A673 (cell line): ENCODE results near the gene ELL. TPM values are rescaled to one million over a fixed set of nuclear protein-coding genes. Genes with fewer than 3 reads are reported as not detected.

ENCODE experiments used
- BruUV-seq: library from RNA; stranded (reverse); fragments of 400-500 nt; replicated peaks from 2 replicates; lab custom pipeline; 2021; lab: Mats Ljungman, UMichigan
- CTCF ChIA-PET: fragments of 300-600 bp; sonication (Branson Sonifier 250); formaldehyde crosslinking; loops from one replicate; lab custom pipeline; 2022; ENCODE audit warnings: antibody characterized with exemption; lab: Charles Lee
- POLR2A ChIA-PET: fragments of 300-600 bp; sonication (Branson Sonifier 250); formaldehyde crosslinking; loops from one replicate; lab custom pipeline; 2022; ENCODE audit warnings: antibody characterized with exemption; ENCODE audit not compliant: low non-redundant PET; lab: Charles Lee
- DNase-seq: peaks from one replicate; pipeline ENCODE4 v3.0.0-alpha.2; 2015; ENCODE audit warnings: low spot score
- H3K27ac ChIP-seq: fragments of 200-600 bp; sonication (generic); 2 replicates; pipeline ENCODE4 v1.5.1; 2016; ENCODE audit warnings: mixed run types, low read depth, mild to moderate bottlenecking, mixed read lengths, antibody characterized with exemption, low read length; ENCODE audit not compliant: poor library complexity, severe bottlenecking
- H3K27me3 ChIP-seq: fragments of 200-600 bp; sonication (generic); replicated peaks from 2 replicates; pipeline ENCODE4 v1.6.1; 2017; ENCODE audit warnings: mixed run types, low read depth, mild to moderate bottlenecking, mixed read lengths, antibody characterized with exemption, low read length; ENCODE audit not compliant: insufficient read depth, poor library complexity
- H3K36me3 ChIP-seq: fragments of 200-600 bp; sonication (generic); 2 replicates; pipeline ENCODE4 v1.6.1; 2016; ENCODE audit warnings: mixed run types, mild to moderate bottlenecking, mixed read lengths, antibody characterized with exemption, low read length; ENCODE audit not compliant: insufficient read depth, poor library complexity, severe bottlenecking
- H3K4me1 ChIP-seq: fragments of 200-600 bp; sonication (generic); 2 replicates; pipeline ENCODE4 v1.6.1; 2017; ENCODE audit warnings: mixed run types, mild to moderate bottlenecking, mixed read lengths, antibody characterized with exemption, low read length; ENCODE audit not compliant: insufficient read depth, poor library complexity, severe bottlenecking
- H3K4me3 ChIP-seq: fragments of 200-600 bp; sonication (generic); 2 replicates; pipeline ENCODE4 v1.5.1; 2016; ENCODE audit warnings: low read depth, mixed run types, mild to moderate bottlenecking, mixed read lengths, low read length; ENCODE audit not compliant: poor library complexity, severe bottlenecking
- H3K9me3 ChIP-seq: fragments of 200-600 bp; sonication (generic); 2 replicates; pipeline ENCODE4 v1.6.1; 2016; ENCODE audit warnings: mixed run types, low read depth, mild to moderate bottlenecking, mixed read lengths, antibody characterized with exemption, low read length; ENCODE audit not compliant: poor library complexity, severe bottlenecking
- EZH2 ChIP-seq: fragments of 200-600 bp; sonication (generic); IDR thresholded peaks from 2 replicates; pipeline ENCODE4 v1.6.1; 2017; ENCODE audit warnings: borderline replicate concordance, low read depth, mild to moderate bottlenecking, mixed read lengths, antibody characterized with exemption, low read length; ENCODE audit not compliant: poor library complexity, severe bottlenecking
- intact Hi-C: fragments of 100-400 bp; cut with micrococcal nuclease; formaldehyde crosslinking; loops from one replicate; pipeline ENCODE4 v1.10.0; 2022; ENCODE audit not compliant: unreplicated experiment
- total RNA-seq: library from RNA; stranded (reverse); gene quantifications from 2 replicates; pipeline ENCODE4 v1.2.3, GENCODE V29; 2021
- TF ChIP-seq, protein P1 (sequence below): fragments of 300-800, 200-600 bp; sonication (generic); conservative IDR thresholded peaks from 2 replicates; pipeline ENCODE4 v1.5.1; 2017; ENCODE audit warnings: low read depth, mild to moderate bottlenecking, antibody characterized with exemption, low read length, moderate library complexity, mixed read lengths

Gene ELL
- total RNA-seq, 1 experiment from 2014 or later: 16.4 TPM

DNA sequence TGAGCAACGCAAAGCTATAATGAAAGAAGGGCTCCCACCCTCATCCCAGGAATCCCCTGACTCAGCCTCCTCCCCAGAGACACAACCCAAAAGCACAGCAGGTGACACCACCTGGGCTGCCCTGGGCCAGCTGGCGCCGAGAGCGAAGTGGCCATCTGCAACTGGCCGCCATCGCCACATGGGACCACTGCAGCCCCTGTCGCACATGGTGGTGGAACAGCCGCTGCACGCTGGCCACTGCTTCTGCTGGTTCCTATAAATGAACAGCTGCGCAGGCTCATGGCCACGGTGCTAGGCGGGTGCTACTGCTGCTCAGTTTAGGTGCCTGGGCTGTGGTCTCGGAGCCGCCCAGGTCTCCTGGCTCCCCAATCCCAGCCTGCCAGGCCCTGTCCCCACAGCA lies 72.3 kb downstream of the ELL start:
- Histone ChIP-seq H3K4me3 (no peak overlapping the region), H3K36me3 (peaks cover 23% of the 10 kb centered on the region), H3K27ac (no peak overlapping the region), H3K9me3 (no peaks in the 10 kb centered on the region), H3K27me3 (no peaks in the 10 kb centered on the region), H3K4me1 (peaks cover 4% of the 10 kb centered on the region)
- intact Hi-C loops: no loop called here
- no peak for DNase-seq
- BruUV-seq: no TSS peak
- POLR2A ChIA-PET: no interaction called here
- CTCF ChIA-PET: no interaction called here
- TF ChIP-seq, protein P1, sequence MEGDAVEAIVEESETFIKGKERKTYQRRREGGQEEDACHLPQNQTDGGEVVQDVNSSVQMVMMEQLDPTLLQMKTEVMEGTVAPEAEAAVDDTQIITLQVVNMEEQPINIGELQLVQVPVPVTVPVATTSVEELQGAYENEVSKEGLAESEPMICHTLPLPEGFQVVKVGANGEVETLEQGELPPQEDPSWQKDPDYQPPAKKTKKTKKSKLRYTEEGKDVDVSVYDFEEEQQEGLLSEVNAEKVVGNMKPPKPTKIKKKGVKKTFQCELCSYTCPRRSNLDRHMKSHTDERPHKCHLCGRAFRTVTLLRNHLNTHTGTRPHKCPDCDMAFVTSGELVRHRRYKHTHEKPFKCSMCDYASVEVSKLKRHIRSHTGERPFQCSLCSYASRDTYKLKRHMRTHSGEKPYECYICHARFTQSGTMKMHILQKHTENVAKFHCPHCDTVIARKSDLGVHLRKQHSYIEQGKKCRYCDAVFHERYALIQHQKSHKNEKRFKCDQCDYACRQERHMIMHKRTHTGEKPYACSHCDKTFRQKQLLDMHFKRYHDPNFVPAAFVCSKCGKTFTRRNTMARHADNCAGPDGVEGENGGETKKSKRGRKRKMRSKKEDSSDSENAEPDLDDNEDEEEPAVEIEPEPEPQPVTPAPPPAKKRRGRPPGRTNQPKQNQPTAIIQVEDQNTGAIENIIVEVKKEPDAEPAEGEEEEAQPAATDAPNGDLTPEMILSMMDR: no peak
- TF ChIP-seq EZH2: no peak

- ChIA-PET POLR2A (no interaction called here), CTCF (no interaction called here)
- peaks cover 4% of the 10 kb centered on the region for H3K4me1 ChIP-seq
- no peak overlapping the region for H3K4me3 ChIP-seq
- no peak overlapping the region for H3K27ac ChIP-seq
- intact Hi-C loops: no loop called here
- BruUV-seq: no TSS peak
- H3K36me3 ChIP-seq: peaks cover 23% of the 10 kb centered on the region
- H3K27me3 ChIP-seq: no peaks in the 10 kb centered on the region
- TF ChIP-seq, protein P1: no peak
- no peak for TF ChIP-seq EZH2
- DNase-seq: no peak
- no peaks in the 10 kb centered on the region for H3K9me3 ChIP-seq
These were observed 75.0 kb downstream of the ELL start for GRCh38 chr19:18446811-18447359.

GRCh38 chr19:18446145-18446810 lies 75.6 kb downstream of the ELL start:
- DNase-seq: no peak
- no TSS peak for BruUV-seq
- Histone ChIP-seq H3K27ac (no peak overlapping the region), H3K27me3 (no peaks in the 10 kb centered on the region), H3K4me1 (peaks cover 3% of the 10 kb centered on the region), H3K4me3 (no peak overlapping the region), H3K9me3 (no peaks in the 10 kb centered on the region), H3K36me3 (peaks cover 23% of the 10 kb centered on the region)
- ChIA-PET POLR2A (no interaction called here), CTCF (interaction anchor here (0.5 kb wide), 1 partner anchor 9 kb away, joined by 6 read pairs; no protein-coding TSS in a partner anchor)
- TF ChIP-seq, protein P1: no peak
- TF ChIP-seq EZH2: no peak
- intact Hi-C loops: no loop called here
